H1 (cell line): Measurements from ENCODE around the gene DUSP12. TPM values are rescaled to one million over a fixed set of nuclear protein-coding genes. Genes with fewer than 3 reads are reported as not detected.

ENCODE experiments used
- CTCF ChIA-PET: fragments of 300-600 bp; sonication (Branson Sonifier 250); formaldehyde crosslinking; loops from one replicate; lab custom pipeline; 2021; ENCODE audit not compliant: partially characterized antibody; lab: Charles Lee
- POLR2A ChIA-PET: fragments of 300-600 bp; sonication (Branson Sonifier 250); formaldehyde crosslinking; loops from one replicate; lab custom pipeline; 2021; ENCODE audit warnings: inconsistent platforms; ENCODE audit not compliant: partially characterized antibody; lab: Charles Lee
- DNase-seq, 2 experiments: peaks; one replicate each; pipeline versions ENCODE4 v3.0.0 to v3.0.0-alpha.2; 2010 to 2022; ENCODE audit warnings: low spot score in 2 of 2, low read depth in 1 of 2, mixed read lengths in 1 of 2
- FAIRE-seq: peaks from 2 replicates; lab custom pipeline; 2011; peaks lifted over from hg19 to GRCh38; lab: Jason Lieb, UNC
- H2AFZ ChIP-seq: 2 replicates; pipeline ENCODE4 v1.8.1; 2012; ENCODE audit warnings: low read length, inconsistent platforms
- H2AK5ac ChIP-seq: 2 replicates; pipeline ENCODE4 v1.6.1; 2013; ENCODE audit warnings: low read depth, low read length
- H2BK120ac ChIP-seq: replicated peaks from 2 replicates; pipeline ENCODE3; 2013; ENCODE audit warnings: low read depth, low read length, inconsistent platforms
- H2BK12ac ChIP-seq: 2 replicates; pipeline ENCODE4 v1.6.1; 2013; ENCODE audit warnings: low read depth, low read length
- H2BK15ac ChIP-seq: 2 replicates; pipeline ENCODE4 v1.6.1; 2013; ENCODE audit warnings: low read length
- H2BK20ac ChIP-seq: 2 replicates; pipeline ENCODE4 v1.6.1; 2013; ENCODE audit warnings: low read length
- H2BK5ac ChIP-seq: 2 replicates; pipeline ENCODE4 v1.6.1; 2013; ENCODE audit warnings: low read depth, low read length
- H3K14ac ChIP-seq: 2 replicates; pipeline ENCODE4 v1.6.1; 2013; ENCODE audit warnings: inconsistent platforms; ENCODE audit not compliant: insufficient read length
- H3K18ac ChIP-seq: 2 replicates; pipeline ENCODE4 v1.6.1; 2013; ENCODE audit warnings: low read length; ENCODE audit errors: extremely low read depth
- H3K23ac ChIP-seq: 2 replicates; pipeline ENCODE4 v1.6.1; 2013; ENCODE audit warnings: inconsistent platforms; ENCODE audit not compliant: insufficient read length
- H3K23me2 ChIP-seq: 2 replicates; pipeline ENCODE4 v1.6.1; 2013; ENCODE audit warnings: low read depth, low read length
- H3K27ac ChIP-seq: 2 replicates; pipeline ENCODE4 v1.6.1; 2011; ENCODE audit warnings: low read depth, low read length, inconsistent platforms
- H3K27me3 ChIP-seq, 4 experiments: replicated peaks in 1 of 4; 1 replicate in 1 of 4; 2 replicates in 3 of 4; pipeline versions ENCODE4 v1.6.1 to v1.8.1; 2011 to 2013; ENCODE audit warnings: low read length in 3 of 4, mild to moderate bottlenecking in 3 of 4, inconsistent platforms in 2 of 4, mixed read lengths in 2 of 4, moderate library complexity in 1 of 4; ENCODE audit not compliant: control insufficient read depth in 3 of 4, insufficient read depth in 3 of 4; ENCODE audit errors: extremely low read depth in 1 of 4
- H3K36me3 ChIP-seq, 4 experiments: 2 replicates each; pipeline versions ENCODE4 v1.6.1 to v1.8.1; 2011 to 2013; ENCODE audit warnings: mild to moderate bottlenecking in 4 of 4, low read length in 3 of 4, moderate library complexity in 2 of 4, control low read depth in 1 of 4, inconsistent platforms in 1 of 4; ENCODE audit not compliant: insufficient read depth in 4 of 4, control insufficient read depth in 2 of 4
- H3K4ac ChIP-seq: replicated peaks from 2 replicates; pipeline ENCODE3; 2013; ENCODE audit warnings: low read length, low read depth, mixed read lengths, inconsistent platforms; ENCODE audit not compliant: insufficient read length
- H3K4me1 ChIP-seq, 4 experiments: replicated peaks in 1 of 4; 1 replicate in 1 of 4; 2 replicates in 3 of 4; pipeline versions ENCODE4 v1.6.1 to v1.8.1; 2011 to 2013; ENCODE audit warnings: low read length in 3 of 4, inconsistent platforms in 2 of 4, mixed read lengths in 1 of 4; ENCODE audit not compliant: insufficient read depth in 4 of 4, control insufficient read depth in 3 of 4
- H3K4me2 ChIP-seq, 2 experiments: 2 replicates each; pipeline versions ENCODE4 v1.6.1 to v1.8.1; 2011 to 2013; ENCODE audit warnings: low read depth in 2 of 2, low read length in 2 of 2, control low read depth in 1 of 2, inconsistent platforms in 1 of 2, mild to moderate bottlenecking in 1 of 2; ENCODE audit not compliant: insufficient read depth in 1 of 2
- H3K4me3 ChIP-seq, 4 experiments: fragments of 200-600, 300-600 bp in 1 of 4; sonication (generic), shearing (Covaris generic), sonication (Bioruptor Twin) in 1 of 4; 2 replicates each; pipeline versions ENCODE4 v1.5.1 to v1.8.1; 2011 to 2016; ENCODE audit warnings: low read length in 4 of 4, low read depth in 3 of 4, control low read depth in 2 of 4, inconsistent platforms in 2 of 4, mild to moderate bottlenecking in 2 of 4, mixed read lengths in 1 of 4, moderate library complexity in 1 of 4; ENCODE audit not compliant: insufficient read depth in 2 of 4; ENCODE audit errors: extremely low read depth in 1 of 4
- H3K56ac ChIP-seq: replicated peaks from 2 replicates; pipeline ENCODE3; 2013; ENCODE audit warnings: low read depth, mild to moderate bottlenecking, mixed read lengths, low read length, inconsistent platforms; ENCODE audit not compliant: insufficient read length
- H3K79me1 ChIP-seq: 2 replicates; pipeline ENCODE4 v1.6.1; 2013; ENCODE audit warnings: low read depth, low read length, control low read depth
- H3K79me2 ChIP-seq, 2 experiments: 2 replicates each; pipeline versions ENCODE4 v1.6.1 to v1.8.1; 2012 to 2013; ENCODE audit warnings: low read length in 2 of 2, mild to moderate bottlenecking in 2 of 2, inconsistent platforms in 1 of 2; ENCODE audit not compliant: insufficient read depth in 2 of 2, control insufficient read depth in 1 of 2
- H3K9ac ChIP-seq, 4 experiments: replicated peaks in 1 of 4; 1 replicate in 1 of 4; 2 replicates in 3 of 4; pipeline versions ENCODE4 v1.6.1 to v1.8.1; 2011 to 2013; ENCODE audit warnings: low read depth in 3 of 4, low read length in 3 of 4, control low read depth in 2 of 4, mild to moderate bottlenecking in 2 of 4, moderate library complexity in 2 of 4, inconsistent platforms in 1 of 4; ENCODE audit errors: extremely low read depth in 1 of 4
- H3K9me3 ChIP-seq, 2 experiments: 2 replicates each; pipeline versions ENCODE4 v1.6.1 to v1.8.1; 2012 to 2013; ENCODE audit warnings: mild to moderate bottlenecking in 2 of 2, moderate library complexity in 2 of 2, control low read depth in 1 of 2, inconsistent platforms in 1 of 2, low read depth in 1 of 2, low read length in 1 of 2, mixed read lengths in 1 of 2; ENCODE audit not compliant: insufficient read depth in 2 of 2
- H4K20me1 ChIP-seq, 2 experiments: replicated peaks in 1 of 2; 2 replicates each; pipeline versions ENCODE3 to v1.8.1; 2011 to 2013; ENCODE audit warnings: inconsistent platforms in 2 of 2, low read length in 2 of 2, mild to moderate bottlenecking in 1 of 2; ENCODE audit not compliant: insufficient read depth in 2 of 2, control insufficient read depth in 1 of 2
- H4K5ac ChIP-seq: 2 replicates; pipeline ENCODE4 v1.6.1; 2013; ENCODE audit warnings: low read length, low read depth, mixed read lengths, inconsistent platforms; ENCODE audit not compliant: insufficient read length
- H4K8ac ChIP-seq: 2 replicates; pipeline ENCODE4 v1.8.0; 2013; ENCODE audit warnings: mild to moderate bottlenecking, moderate library complexity, low read length, inconsistent platforms; ENCODE audit not compliant: insufficient read depth; ENCODE audit errors: extremely low read depth
- H4K91ac ChIP-seq: replicated peaks from 2 replicates; pipeline ENCODE3; 2013; ENCODE audit warnings: low read length, mixed read lengths, inconsistent platforms; ENCODE audit not compliant: insufficient read length
- JUN ChIP-seq: IDR thresholded peaks from 2 replicates; pipeline ENCODE4 v1.6.1; 2011; ENCODE audit warnings: low read depth, mild to moderate bottlenecking, improper control_type of control experiment, low read length
- RAD21 ChIP-seq, 2 experiments: IDR thresholded peaks in 1 of 2; conservative IDR thresholded peaks in 1 of 2; 2 replicates each; pipeline ENCODE4 v1.6.1; 2011; ENCODE audit warnings: low read depth in 2 of 2, low read length in 2 of 2, improper control_type of control experiment in 1 of 2, inconsistent platforms in 1 of 2, mild to moderate bottlenecking in 1 of 2, moderate library complexity in 1 of 2
- WGBS, 2 experiments: shearing (Covaris generic) in 1 of 2; methylation state at CpG; one replicate each; pipeline versions ENCODE4 v1.1.6 to v1.1.7; 2013 to 2015; ENCODE audit warnings: low lambda C conversion rate in 2 of 2, mixed read lengths in 2 of 2, inconsistent platforms in 1 of 2, low coverage in 1 of 2, missing lambda C conversion rate in 1 of 2; ENCODE audit not compliant: insufficient replicate concordance in 2 of 2, insufficient coverage in 1 of 2, insufficient read length in 1 of 2; ENCODE audit errors: extremely low coverage in 1 of 2, missing lambda C conversion rate in 1 of 2; 5-methylcytosine and 5-hydroxymethylcytosine counted together
- polyA plus RNA-seq, 7 experiments: library from polyadenylated mRNA; depleted of rRNA in 3 of 7; stranded (reverse) in 5 of 7; unstranded in 2 of 7; fragments of >200 nt in 5 of 7; fragments of 200-250 nt in 2 of 7; gene quantifications; 1 replicate in 5 of 7; 2 replicates in 1 of 7; 4 replicates in 1 of 7; pipeline versions ENCODE4 v1.2.1 to v1.2.3, GENCODE V29; 2011 to 2013; ENCODE audit warnings: missing spikeins in 2 of 7, mixed read lengths in 2 of 7
- total RNA-seq: library from RNA; stranded (reverse); fragmentation: NEBNext Ultra II Directional; extraction: Animal tissue kit (Norgen Biotek cat#: 25700); gene quantifications from 2 replicates; pipeline ENCODE4 v1.2.1, GENCODE V29; 2021
- TF ChIP-seq, protein P1 (sequence below), 3 experiments: IDR thresholded peaks; 1 replicate in 2 of 3; 2 replicates in 1 of 3; pipeline versions ENCODE4 v1.5.1 to v1.6.1; 2011; ENCODE audit warnings: low read length in 3 of 3, mild to moderate bottlenecking in 3 of 3, inconsistent platforms in 2 of 3, low read depth in 1 of 3, moderate library complexity in 1 of 3; ENCODE audit not compliant: insufficient read depth in 1 of 3; ENCODE audit errors: control extremely low read depth in 1 of 3

Gene DUSP12
- total and polyA plus RNA-seq, 2 of the 8 experiments (the other 6 are each of a cell fraction or from before 2014, with no cell fraction given), result 27.6 to 33.9 TPM

DNA sequence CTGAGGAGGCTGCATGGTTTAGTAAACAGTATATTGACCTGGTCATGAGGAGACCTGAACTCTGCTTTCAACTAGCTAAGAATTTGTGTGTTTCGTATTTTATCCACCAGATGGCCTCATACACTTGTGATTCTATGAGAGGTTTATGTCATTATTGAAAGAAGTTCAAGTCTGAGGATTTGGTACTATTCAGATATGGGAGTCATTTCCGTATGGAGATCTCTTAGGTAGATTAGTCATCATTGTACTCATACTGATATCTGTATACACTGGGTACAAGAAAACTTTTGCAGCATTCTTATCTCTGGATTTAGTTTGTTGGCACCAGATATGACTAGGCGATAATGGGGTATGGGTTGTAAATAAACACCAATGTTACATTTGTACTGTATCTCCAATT is 43.2 kb downstream of the DUSP12 start:
- Histone ChIP-seq H3K14ac (no peak overlapping the region), H3K4me2 (no peak overlapping the region), H3K79me1 (no peaks in the 10 kb centered on the region), H3K18ac (no peak overlapping the region), H4K5ac (no peak overlapping the region), H2BK20ac (no peak overlapping the region), H2BK12ac (no peak overlapping the region), H3K56ac (no peak overlapping the region), H3K23me2 (no peaks in the 10 kb centered on the region; the same call in 1 of the 2 replicates), H3K79me2 (no peaks in the 10 kb centered on the region), H3K4me1 (no peaks in the 10 kb centered on the region), H3K27me3 (peaks cover 0 to 1% (median 0%) of the 10 kb centered on the region in 4 experiments; a peak in 1 of 7 replicates), H3K9me3 (no peaks in the 10 kb centered on the region), H2BK15ac (no peak overlapping the region), H3K4ac (no peak overlapping the region), H3K27ac (no peak overlapping the region), H2AK5ac (no peak overlapping the region), H4K20me1 (peaks cover 0 to 1% of the 10 kb centered on the region in 2 experiments), H3K36me3 (peaks cover 0 to 3% (median 0%) of the 10 kb centered on the region in 4 experiments; a peak in 3 of 8 replicates), H2BK120ac (no peak overlapping the region), H3K9ac (no peak overlapping the region), H4K8ac (no peak overlapping the region), H2BK5ac (no peak overlapping the region), H3K4me3 (no peak overlapping the region), H2AFZ (no peak overlapping the region), H3K23ac (no peak overlapping the region), H4K91ac (no peak overlapping the region)
- ChIA-PET POLR2A (interaction anchor here (0.9 to 1.8 kb wide), 3 partner anchors 33 to 245 kb away, joined by 3 to 7 read pairs (median 4); partner anchors contain the start of gene DUSP12), CTCF (interaction anchor here (0.5 to 10.0 kb wide), 46 partner anchors 9 to 463 kb away, joined by 3 to 180 read pairs (median 4); partner anchors contain the start of genes ATF6 and OLFML2B)
- TF ChIP-seq RAD21 (IDR thresholded peaks at IDR 0.05 in 1 of 2, conservative IDR thresholded peaks at IDR 0.05 in 1 of 2; ENCODE audit: low read depth in 2 of 2, low read length in 2 of 2), result peak; percentile 79 to 82
- TF ChIP-seq, protein P1, sequence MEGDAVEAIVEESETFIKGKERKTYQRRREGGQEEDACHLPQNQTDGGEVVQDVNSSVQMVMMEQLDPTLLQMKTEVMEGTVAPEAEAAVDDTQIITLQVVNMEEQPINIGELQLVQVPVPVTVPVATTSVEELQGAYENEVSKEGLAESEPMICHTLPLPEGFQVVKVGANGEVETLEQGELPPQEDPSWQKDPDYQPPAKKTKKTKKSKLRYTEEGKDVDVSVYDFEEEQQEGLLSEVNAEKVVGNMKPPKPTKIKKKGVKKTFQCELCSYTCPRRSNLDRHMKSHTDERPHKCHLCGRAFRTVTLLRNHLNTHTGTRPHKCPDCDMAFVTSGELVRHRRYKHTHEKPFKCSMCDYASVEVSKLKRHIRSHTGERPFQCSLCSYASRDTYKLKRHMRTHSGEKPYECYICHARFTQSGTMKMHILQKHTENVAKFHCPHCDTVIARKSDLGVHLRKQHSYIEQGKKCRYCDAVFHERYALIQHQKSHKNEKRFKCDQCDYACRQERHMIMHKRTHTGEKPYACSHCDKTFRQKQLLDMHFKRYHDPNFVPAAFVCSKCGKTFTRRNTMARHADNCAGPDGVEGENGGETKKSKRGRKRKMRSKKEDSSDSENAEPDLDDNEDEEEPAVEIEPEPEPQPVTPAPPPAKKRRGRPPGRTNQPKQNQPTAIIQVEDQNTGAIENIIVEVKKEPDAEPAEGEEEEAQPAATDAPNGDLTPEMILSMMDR (IDR thresholded peaks at IDR 0.05; ENCODE audit: control extremely low read depth in 1 of 3, insufficient read depth in 1 of 3, low read depth in 1 of 3, low read length in 3 of 3), result peak in 2 of 3 experiments; percentile 44 to 58; a peak in 2 of 4 replicates
- TF ChIP-seq JUN, result no peak
- DNase-seq, result no peak
- peak; percentile 72 for FAIRE-seq
- 57% methylated on average over 3 of the region's 3 CpGs; no CpG with 5 or more reads in 1 of the 2 experiments for WGBS, 2 experiments
